Stimulated activated naive CD8-positive, alpha-beta T cell treated with anti-CD3 and anti-CD28 coated beads, Interleukin-15, Interleukin-2, amounts not matched to agents 100 U/mL and 50 U/mL, for 24 hours (primary cell): ENCODE data around the gene ZBTB7B.

Source experiments
- ATAC-seq: fragments of 150-1000 bp; cut with Tn5 transposase; one replicate; pipeline ENCODE4 v1.10.0; 2021
- DNase-seq: peaks from one replicate; pipeline ENCODE4 v3.0.0; 2021

ZBTB7B gene

GRCh38 chr1:155017041-155017945 is 14.7 kb downstream of the ZBTB7B start:
- ATAC-seq, result peak; percentile 93
- DNase-seq, result peak; percentile 94

DNA sequence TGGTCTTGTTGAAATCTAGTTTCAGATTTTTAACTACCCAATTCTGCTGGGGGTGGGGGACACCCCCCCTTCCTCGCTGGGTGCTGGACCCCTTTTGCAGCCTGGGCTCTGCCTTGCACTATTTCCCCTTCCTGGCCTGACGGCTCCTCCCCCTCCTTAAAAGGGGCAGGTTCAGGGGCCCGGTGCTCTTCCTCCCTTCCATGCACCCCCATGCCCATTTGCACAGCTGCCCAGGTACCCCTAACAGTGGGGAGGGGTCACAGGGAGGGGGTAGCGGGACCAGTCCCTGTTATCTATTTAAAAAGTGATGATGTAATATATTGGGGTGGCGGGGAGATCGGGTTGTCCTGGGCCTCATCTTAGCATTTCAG is 15.3 kb downstream of the ZBTB7B start:
- no peak for ATAC-seq
- no peak for DNase-seq

- no peak for DNase-seq
- no peak for ATAC-seq
These were observed 16.2 kb downstream of the ZBTB7B start for GRCh38 chr1:155018617-155019348.

DNA sequence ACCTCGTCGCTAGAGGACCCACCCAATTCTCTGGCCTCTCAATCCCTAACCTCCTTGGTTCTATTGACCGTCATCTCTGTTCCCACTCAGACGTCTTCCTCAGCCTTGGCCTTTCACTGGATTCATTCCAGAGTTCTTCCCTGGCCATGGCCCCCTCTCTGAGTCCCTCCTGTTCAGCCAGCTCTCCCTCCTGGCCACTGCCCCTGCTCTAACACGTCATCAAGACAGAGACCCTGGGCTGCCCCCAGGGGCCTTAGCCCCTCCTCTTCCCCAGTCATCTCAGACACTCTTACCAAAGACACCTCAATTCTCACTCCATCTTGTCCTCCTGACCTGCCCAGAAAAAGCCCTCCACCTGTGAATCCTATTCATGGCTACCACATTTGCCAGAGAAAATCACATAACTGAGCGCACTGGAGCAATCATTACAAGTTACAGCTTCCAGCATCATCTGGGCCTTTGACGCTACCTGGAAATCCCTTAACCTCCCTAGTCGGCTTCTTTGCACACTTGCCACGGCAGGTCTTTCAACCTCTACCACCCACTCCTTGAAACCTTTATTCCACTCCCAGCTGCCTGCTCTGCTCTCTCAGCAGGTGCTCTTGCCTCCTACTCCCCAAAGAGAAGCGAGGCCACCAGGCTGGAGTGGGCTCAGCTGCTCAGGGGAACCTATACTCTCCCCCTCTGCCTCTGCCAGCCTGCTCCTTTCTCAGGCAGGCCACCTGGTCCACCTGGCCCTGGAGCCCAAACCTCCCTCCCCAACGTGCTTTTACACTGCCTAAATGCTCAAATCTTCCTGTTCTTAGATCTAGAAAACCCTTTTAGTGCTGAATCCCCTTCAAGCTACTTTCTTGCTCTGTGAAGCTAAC is 17.0 kb downstream of the ZBTB7B start:
- ATAC-seq, result no peak
- DNase-seq, result no peak

DNA sequence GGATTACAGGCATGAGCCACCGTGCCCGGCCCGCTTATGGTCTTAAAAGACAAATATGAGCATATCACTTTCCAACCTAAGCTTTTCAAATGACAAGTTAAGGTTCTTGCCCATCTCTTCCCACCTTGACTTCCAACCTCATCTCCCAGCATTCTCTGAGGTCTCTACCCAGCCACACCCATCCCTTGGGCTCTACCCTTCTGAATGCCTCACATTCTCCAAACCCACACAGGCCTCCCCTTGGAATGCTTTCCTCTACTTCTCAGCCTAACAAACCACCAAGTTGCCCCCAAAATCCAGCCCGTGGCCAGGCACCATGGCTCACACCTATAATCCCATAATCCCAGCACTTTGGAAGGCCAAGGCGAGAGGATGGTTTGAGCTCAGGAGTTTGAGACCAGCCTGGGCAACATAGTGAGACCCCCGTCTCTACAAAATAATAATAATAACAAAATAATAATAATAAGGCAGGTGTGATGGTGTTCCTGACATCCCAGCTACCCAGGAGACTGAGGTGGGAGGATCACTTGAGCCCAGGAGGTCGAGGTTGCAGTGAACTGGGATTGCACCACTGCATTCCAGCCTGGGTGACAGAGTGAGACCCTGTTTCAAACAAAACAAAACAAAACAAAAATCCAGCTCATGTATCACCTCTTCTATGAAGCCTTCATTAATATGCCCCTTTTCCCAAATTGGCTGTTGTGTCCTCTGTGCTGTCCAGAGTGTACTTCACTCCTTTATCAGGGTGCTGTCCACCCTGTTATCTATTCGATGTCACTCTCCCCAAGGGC is 19.7 kb downstream of the ZBTB7B start:
- ATAC-seq, result no peak
- DNase-seq, result no peak

- DNase-seq, result no peak
- ATAC-seq, result no peak
These were observed 20.3 kb downstream of the ZBTB7B start for GRCh38 chr1:155022927-155023236.

- DNase-seq (no peak), ATAC-seq (no peak)
These were observed 21.0 kb downstream of the ZBTB7B start for GRCh38 chr1:155023627-155024026.

DNA sequence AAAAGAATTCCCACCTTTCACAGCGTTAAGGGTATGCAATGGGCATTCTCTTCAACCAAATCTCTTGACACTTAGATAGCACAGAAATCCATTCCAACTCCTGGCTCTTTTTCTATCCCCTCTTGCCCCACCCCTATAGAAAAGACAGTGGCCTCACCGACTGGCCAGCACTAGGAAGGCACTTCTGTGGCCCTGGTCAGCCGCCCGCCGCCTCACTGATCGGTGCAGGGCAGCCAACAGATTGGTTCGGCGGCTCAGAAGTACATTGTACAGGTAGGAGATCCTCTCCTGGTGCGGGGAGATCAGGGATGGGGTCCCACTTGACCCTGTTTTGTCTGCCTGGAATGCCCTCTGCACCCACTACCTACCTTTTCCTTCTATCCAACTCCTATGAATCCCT is 21.7 kb downstream of the ZBTB7B start:
- DNase-seq (no peak), ATAC-seq (no peak)

DNA sequence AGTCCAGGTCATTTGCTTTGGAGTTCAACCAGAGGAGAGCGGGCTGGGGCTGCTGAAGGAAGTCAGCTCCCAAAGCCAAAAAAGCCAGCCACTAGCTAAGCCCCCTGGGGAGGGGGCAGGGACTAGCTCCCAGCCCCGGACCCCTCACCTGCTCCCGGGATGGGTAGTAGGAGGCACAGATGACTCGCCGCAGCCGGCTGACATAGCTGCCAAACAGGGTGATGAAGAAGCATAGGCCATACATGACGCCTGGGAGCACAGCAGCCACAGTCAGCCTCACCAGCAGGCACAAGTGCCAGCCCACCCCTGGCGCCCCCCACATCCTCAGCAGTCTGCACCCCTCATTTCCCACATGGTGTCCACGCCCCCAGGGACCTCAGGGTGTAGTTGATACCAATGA is 23.6 kb downstream of the ZBTB7B start:
- ATAC-seq, result no peak
- DNase-seq, result no peak

DNA sequence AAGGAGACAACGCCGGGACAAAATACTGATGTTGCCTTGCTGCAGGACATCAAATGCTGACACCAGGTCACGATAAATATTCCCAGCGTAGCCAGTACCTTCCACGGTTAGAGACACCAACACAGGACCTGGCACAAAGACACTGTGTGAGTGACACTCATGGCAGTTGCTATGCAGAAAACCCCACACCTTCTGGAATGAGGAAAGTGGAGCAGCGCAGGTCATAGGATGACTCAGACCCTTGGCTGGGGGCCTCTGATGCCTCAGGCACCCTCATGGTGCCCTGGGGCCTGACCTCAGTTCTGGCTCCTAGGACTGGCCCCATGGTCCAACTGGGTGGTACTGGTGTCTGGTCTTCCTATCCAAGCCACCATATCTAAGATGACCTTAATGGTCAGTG is 24.0 kb downstream of the ZBTB7B start:
- ATAC-seq (peak; percentile 39), DNase-seq (no peak)

DNA sequence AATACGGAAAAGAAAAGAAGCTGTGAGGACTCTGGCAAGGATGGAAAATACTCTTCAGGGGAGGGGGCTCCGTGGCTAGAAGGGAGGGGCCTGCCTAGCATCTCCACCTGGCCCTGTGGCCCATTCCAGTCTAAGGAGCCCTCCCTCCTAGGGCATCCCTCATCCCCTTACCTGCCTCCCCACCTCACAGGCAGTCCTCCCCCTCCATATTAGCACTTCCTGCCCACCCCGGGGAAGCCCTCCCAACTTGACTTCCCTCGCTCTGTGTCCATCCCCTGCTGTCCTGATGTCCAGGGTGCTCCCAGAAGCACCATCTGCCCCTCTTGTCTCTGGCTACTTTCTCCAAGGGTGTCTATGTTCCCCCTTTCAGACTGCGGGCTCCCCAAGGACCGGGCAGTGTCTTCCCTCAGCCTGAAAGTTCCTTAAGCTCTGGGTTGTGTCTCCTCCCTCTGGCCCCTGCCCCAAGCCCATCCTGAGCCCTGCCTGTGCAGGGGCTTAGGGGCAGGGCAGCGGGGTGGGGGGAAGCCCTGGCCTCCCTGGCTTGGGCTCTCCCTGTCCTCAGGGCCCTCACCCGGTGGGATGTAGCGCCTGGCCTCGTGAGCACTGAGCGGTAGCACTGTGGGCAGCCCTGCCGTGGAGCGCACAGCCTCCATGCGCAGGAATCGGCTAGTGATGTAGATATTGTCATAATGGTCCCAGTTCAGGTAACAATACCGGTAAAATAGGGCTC is 27.1 kb downstream of the ZBTB7B start:
- no peak for ATAC-seq
- no peak for DNase-seq

DNA sequence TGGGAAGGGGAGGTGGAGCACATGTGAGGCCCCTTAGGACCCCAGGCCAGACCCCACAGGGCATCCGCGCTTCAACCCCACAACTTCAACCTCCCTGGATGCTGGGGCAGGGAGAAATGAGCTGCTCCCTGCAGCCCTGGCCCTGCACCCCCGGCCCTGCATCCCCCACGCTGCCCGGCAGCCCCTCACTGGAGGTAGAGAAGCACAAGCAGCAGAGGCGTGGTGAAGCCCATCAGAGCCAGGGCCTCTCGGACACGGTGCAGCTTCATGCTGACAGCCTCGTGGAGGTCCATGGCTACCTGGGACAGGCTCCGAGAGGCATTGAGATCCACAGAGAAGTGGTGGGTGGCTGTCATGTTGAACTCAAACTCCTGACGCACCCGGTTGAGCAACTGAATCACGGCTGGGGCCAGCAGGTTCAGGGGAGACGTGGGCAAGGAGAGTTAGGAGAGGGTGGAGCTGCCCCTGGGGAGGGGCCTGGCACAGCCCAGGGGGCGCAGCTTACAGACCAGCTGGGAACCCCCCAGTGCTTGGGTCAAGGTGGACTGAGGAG is 27.7 kb downstream of the ZBTB7B start:
- ATAC-seq (no peak), DNase-seq (no peak)

DNA sequence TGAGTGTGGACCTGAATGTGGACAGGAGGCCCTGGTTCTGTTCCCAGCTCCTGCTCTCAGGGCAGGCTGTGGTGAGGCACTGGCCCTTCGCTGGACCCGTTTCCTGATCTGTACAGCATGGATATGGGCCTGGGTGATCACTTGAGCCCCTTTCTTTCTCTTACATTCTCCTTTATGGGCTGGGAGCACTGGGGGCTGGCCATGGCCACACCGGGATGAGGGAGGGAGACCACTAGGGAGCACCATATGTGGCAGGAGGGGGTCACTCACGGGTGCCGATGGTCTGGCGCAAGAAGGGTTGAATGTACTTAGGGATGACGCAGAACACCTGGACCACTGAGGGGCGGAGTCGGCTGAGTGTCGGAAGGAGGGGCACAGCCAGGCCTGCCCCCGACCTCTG is 28.3 kb downstream of the ZBTB7B start:
- no peak for DNase-seq
- no peak for ATAC-seq

- ATAC-seq, result no peak
- DNase-seq, result no peak
These were observed 30.3 kb downstream of the ZBTB7B start for GRCh38 chr1:155032886-155033285.

GRCh38 chr1:155033524-155033923 is 30.9 kb downstream of the ZBTB7B start, which contains the start of the genes DCST1 and DCST2:
TSS of gene DCST1 (plus strand) at chr1:155033824. CDS start at chr1:155034037, 213 bp downstream.
TSS of gene DCST2 (minus strand) at chr1:155033781. CDS start at chr1:155033701, 80 bp downstream.
- no peak for ATAC-seq

GRCh38 chr1:155034318-155035208 is 32.0 kb downstream of the ZBTB7B start:
- DNase-seq, result no peak
- ATAC-seq, result no peak

More at GRCh38 chr1:155033524-155033923, 30.9 kb downstream of the ZBTB7B start, which contains the start of the genes DCST1 and DCST2:
- no peak for DNase-seq

GRCh38 chr1:155035936-155036335 is 33.3 kb downstream of the ZBTB7B start:
- no peak for DNase-seq
- no peak for ATAC-seq

DNA sequence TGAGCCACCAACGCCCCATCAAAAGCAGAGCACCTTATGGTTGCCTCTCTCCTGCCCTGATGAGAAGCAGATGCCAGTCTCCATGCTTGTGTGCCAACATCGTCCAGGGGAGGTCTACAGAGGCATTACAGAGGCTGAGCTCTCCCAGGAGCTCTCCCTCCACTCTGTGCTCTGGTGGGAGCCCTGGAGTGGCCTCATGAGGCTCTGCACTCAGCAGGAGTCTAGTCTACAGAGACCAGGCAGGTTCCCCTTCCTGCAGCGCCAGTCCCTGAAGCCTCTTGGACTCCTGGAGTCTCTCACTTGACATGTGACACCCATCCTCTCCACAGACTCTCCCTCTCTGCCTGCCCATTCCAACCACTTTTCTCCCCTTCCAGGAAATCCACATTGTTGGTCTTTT is 34.4 kb downstream of the ZBTB7B start:
- DNase-seq (no peak), ATAC-seq (no peak)

DNA sequence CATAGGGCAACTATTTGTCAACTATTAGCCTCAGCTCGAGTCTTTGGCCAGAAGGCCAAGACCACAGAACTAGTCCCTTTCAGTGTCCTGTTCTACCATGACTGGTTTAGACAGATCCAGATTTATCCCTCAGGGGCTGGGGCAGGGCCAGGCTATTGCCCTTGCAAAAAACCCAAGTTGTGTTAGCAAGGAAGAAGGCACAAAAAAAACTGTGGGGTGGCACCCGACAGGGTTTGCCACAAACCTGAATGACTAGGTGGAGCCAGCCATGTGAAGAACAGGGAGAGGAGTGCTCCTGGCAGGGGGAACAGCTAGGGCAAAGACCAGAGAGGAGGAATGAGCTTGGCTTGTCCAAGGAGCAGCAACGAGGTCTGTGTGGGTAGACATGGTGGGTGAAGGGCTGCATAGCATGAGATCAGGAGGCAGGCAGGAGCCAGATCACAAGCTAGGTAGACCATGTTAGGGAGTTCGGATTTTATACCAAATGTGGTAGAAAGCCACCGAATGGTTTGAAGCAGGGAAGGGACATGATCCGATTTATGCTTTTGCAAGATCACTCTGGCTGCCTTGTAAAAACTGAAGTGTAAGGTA is 35.3 kb downstream of the ZBTB7B start:
- no peak for ATAC-seq

More for the DNA sequence above, 35.3 kb downstream of the ZBTB7B start:
- DNase-seq, result no peak
